Measurements from ENCODE around the gene MYO3B.

DNA sequence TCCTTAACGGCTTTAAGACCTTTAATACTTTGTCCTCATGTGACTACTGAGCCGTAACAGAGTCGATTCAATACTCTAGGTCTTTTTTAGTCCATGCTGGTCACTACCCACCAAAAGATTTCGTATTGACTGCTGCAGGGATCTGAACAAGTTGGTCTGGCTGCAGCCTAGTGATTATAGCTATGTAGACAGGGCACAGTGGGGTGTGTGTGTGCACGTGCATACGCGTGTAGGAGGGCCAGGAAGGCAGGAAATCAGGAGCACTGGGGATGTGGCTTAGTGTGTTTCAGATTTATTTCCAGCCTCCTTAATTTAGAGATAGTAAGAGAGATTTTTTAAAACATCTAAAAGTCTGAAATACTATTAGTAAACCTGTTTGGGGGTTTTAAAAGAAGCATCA lies 161.4 kb downstream of the MYO3B start:
- TF ChIP-seq, protein P1, sequence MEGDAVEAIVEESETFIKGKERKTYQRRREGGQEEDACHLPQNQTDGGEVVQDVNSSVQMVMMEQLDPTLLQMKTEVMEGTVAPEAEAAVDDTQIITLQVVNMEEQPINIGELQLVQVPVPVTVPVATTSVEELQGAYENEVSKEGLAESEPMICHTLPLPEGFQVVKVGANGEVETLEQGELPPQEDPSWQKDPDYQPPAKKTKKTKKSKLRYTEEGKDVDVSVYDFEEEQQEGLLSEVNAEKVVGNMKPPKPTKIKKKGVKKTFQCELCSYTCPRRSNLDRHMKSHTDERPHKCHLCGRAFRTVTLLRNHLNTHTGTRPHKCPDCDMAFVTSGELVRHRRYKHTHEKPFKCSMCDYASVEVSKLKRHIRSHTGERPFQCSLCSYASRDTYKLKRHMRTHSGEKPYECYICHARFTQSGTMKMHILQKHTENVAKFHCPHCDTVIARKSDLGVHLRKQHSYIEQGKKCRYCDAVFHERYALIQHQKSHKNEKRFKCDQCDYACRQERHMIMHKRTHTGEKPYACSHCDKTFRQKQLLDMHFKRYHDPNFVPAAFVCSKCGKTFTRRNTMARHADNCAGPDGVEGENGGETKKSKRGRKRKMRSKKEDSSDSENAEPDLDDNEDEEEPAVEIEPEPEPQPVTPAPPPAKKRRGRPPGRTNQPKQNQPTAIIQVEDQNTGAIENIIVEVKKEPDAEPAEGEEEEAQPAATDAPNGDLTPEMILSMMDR (IDR thresholded peaks at IDR 0.05) = no peak
- no peak for TF ChIP-seq POLR2A (IDR thresholded peaks at IDR 0.05)
